MM.1S (cell line): Measurements from ENCODE around the gene LRRC27.

ENCODE experiments used
- EZH2 ChIP-seq: fragments of 300-600 bp; sonication (generic); optimal IDR thresholded peaks from 2 replicates; pipeline ENCODE3; 2017; ENCODE audit warnings: low read depth, mild to moderate bottlenecking, antibody characterized with exemption, low read length, mixed read lengths
- EZH2phosphoT487 ChIP-seq: fragments of 300-600 bp; sonication (generic); IDR thresholded peaks from 2 replicates; pipeline ENCODE4 v1.6.1; 2018; ENCODE audit warnings: antibody characterized with exemption, low read length
- TF ChIP-seq, protein P1 (sequence below): fragments of 300-600 bp; sonication (generic); IDR thresholded peaks from 2 replicates; pipeline ENCODE4 v1.5.1; 2016; ENCODE audit warnings: antibody characterized with exemption, low read length, mixed read lengths

DNA sequence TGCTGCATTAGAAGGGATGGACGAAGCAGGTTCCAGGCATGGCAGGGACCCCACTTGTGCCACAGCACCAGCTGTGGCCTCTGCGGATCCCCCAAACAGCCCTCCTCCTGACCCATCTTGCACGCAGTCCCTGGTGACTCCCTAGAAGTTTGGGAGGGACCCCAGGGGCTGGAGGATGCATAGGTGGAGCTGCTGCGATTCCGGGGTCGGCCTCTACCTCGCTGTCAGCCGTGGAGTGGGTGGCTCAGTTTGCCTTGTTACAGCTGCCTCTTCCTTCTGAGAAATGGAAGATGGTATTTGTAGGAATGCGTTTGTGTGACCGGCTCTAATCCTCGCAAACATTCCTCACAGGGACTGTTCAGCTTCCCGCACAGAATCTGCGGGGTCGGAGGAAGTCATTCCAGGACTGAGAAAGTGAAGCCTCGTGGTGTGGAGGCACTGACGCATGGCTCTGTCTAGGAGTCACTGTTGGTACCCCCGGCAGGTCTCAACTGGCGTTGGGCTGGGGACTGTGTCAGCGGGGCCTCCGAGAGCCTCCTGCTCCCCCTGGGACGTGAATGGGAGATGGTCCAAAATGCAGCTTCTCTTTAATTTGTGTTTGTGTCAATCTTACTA is 82.5 kb downstream of the LRRC27 start:
- TF ChIP-seq, protein P1, sequence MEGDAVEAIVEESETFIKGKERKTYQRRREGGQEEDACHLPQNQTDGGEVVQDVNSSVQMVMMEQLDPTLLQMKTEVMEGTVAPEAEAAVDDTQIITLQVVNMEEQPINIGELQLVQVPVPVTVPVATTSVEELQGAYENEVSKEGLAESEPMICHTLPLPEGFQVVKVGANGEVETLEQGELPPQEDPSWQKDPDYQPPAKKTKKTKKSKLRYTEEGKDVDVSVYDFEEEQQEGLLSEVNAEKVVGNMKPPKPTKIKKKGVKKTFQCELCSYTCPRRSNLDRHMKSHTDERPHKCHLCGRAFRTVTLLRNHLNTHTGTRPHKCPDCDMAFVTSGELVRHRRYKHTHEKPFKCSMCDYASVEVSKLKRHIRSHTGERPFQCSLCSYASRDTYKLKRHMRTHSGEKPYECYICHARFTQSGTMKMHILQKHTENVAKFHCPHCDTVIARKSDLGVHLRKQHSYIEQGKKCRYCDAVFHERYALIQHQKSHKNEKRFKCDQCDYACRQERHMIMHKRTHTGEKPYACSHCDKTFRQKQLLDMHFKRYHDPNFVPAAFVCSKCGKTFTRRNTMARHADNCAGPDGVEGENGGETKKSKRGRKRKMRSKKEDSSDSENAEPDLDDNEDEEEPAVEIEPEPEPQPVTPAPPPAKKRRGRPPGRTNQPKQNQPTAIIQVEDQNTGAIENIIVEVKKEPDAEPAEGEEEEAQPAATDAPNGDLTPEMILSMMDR, result no peak
- TF ChIP-seq EZH2, result no peak
- TF ChIP-seq EZH2phosphoT487, result no peak
